ENCODE measurements around the gene RELN. TPM values are rescaled to one million over a fixed set of nuclear protein-coding genes. Genes with fewer than 3 reads are reported as not detected.

The RELN gene
- total RNA-seq, 2 donors from 2014 or later, result 3.9 to 8.5 TPM

DNA sequence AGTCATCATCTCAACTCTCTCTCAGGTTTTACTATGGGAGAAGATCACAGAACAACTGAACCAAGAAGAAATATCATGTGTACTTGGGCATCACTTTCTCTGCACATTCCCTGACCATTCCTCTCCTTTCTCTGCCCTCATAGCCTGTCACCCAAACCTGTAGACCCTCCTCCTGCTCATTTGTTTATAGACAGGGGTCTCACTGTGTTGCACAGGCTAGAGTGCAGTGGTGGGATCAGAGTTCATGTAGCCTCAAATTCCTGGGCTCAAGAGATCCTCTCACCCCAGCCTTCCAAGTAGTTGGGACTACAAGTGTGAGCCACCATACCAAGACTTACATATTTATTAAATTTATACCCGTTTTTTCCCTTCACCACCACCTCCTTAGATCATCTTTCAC is 282.7 kb downstream of the RELN start:
- H3K27ac Mint-ChIP-seq, result no peak overlapping the region
- Histone ChIP-seq H3K4me1 (ENCODE audit: control insufficient read depth, insufficient read depth, low read length) (no peaks in the 10 kb centered on the region), H3K9me3 (ENCODE audit: control insufficient read depth, low read length) (no peaks in the 10 kb centered on the region), H3K9ac (ENCODE audit: extremely low read depth, low read length, poor library complexity, severe bottlenecking) (no peak overlapping the region), H3K27ac (ENCODE audit: low read depth, low read length) (no peak overlapping the region), H3K4me3 (ENCODE audit: low read length) (no peak overlapping the region), H3K27me3 (ENCODE audit: control insufficient read depth, insufficient read depth, low read length, poor library complexity, severe bottlenecking) (no peaks in the 10 kb centered on the region), H3K36me3 (ENCODE audit: control insufficient read depth, insufficient read depth, low read length) (no peaks in the 10 kb centered on the region)
- 68% methylated on average over 1 of the region's 1 CpG; no CpG with 5 or more reads in 1 of the 2 experiments for WGBS, 2 experiments (ENCODE audit: insufficient coverage in 1 of 2, insufficient read length in 1 of 2)
- no peak for DNase-seq
- no peak overlapping the region for H3K4me3 Mint-ChIP-seq
- H3K9me3 Mint-ChIP-seq, result no peaks in the 10 kb centered on the region
- TF ChIP-seq, protein P1, sequence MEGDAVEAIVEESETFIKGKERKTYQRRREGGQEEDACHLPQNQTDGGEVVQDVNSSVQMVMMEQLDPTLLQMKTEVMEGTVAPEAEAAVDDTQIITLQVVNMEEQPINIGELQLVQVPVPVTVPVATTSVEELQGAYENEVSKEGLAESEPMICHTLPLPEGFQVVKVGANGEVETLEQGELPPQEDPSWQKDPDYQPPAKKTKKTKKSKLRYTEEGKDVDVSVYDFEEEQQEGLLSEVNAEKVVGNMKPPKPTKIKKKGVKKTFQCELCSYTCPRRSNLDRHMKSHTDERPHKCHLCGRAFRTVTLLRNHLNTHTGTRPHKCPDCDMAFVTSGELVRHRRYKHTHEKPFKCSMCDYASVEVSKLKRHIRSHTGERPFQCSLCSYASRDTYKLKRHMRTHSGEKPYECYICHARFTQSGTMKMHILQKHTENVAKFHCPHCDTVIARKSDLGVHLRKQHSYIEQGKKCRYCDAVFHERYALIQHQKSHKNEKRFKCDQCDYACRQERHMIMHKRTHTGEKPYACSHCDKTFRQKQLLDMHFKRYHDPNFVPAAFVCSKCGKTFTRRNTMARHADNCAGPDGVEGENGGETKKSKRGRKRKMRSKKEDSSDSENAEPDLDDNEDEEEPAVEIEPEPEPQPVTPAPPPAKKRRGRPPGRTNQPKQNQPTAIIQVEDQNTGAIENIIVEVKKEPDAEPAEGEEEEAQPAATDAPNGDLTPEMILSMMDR (conservative IDR thresholded peaks at IDR 0.05), result no peak
- no peaks in the 10 kb centered on the region for H3K27me3 Mint-ChIP-seq (ENCODE audit: insufficient read depth)
- no peaks in the 10 kb centered on the region for H3K36me3 Mint-ChIP-seq (ENCODE audit: low read depth)
- H3K4me1 Mint-ChIP-seq, result no peaks in the 10 kb centered on the region

DNA sequence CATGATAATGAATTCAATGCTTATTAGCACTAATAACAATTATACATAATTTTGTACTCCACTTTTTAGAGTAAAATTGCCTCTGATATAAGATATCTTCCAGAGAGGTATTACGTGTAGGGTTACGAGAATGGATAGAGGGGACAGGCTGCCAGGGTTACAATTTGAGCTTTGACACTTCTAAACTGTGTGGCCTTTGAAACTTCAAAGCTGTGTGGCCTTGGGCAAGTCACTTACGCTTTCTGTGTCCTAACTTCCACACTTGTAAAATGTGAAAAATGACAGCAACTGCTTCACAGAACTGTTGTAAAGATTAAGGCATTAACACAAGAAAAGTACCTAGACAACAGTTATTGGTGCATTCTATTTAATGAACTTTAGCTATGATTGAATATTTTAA is 283.9 kb downstream of the RELN start:
- TF ChIP-seq, protein P1 (conservative IDR thresholded peaks at IDR 0.05), result no peak
- no peaks in the 10 kb centered on the region for H3K4me1 Mint-ChIP-seq
- H3K27ac Mint-ChIP-seq, result no peak overlapping the region
- no peaks in the 10 kb centered on the region for H3K9me3 Mint-ChIP-seq
- Histone ChIP-seq H3K4me1 (ENCODE audit: control insufficient read depth, insufficient read depth, low read length) (no peaks in the 10 kb centered on the region), H3K27ac (ENCODE audit: low read depth, low read length) (no peak overlapping the region), H3K9ac (ENCODE audit: extremely low read depth, low read length, poor library complexity, severe bottlenecking) (no peak overlapping the region), H3K27me3 (ENCODE audit: control insufficient read depth, insufficient read depth, low read length, poor library complexity, severe bottlenecking) (no peaks in the 10 kb centered on the region), H3K36me3 (ENCODE audit: control insufficient read depth, insufficient read depth, low read length) (no peaks in the 10 kb centered on the region), H3K4me3 (ENCODE audit: low read length) (no peak overlapping the region), H3K9me3 (ENCODE audit: control insufficient read depth, low read length) (no peaks in the 10 kb centered on the region)
- no peak overlapping the region for H3K4me3 Mint-ChIP-seq
- WGBS, 2 experiments (ENCODE audit: insufficient coverage in 1 of 2, insufficient read length in 1 of 2), result 83 to 95% methylated on average over 2 to 3 of the region's 3 CpGs
- no peaks in the 10 kb centered on the region for H3K27me3 Mint-ChIP-seq (ENCODE audit: insufficient read depth)
- DNase-seq, result no peak
- no peaks in the 10 kb centered on the region for H3K36me3 Mint-ChIP-seq (ENCODE audit: low read depth)

DNA sequence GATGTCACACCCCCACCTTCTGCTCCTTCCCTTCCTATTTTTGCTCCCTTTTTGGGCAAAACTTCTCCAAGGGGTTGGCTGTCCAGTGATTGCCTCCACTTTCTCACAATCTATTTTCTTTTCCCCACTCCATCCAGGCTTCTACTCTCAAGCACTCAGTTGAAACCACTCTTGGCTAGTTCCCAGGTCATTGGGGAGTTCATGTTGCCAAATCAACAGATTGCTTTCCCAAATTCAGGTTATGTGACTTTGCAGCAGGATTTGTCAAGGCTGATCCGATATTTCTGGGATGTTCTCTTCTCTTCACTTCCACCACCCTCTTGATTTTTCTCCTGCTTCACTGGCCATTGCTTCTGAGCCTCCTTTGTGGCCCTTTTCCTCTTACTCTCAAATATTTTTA is 284.8 kb downstream of the RELN start:
- WGBS, 2 experiments (ENCODE audit: insufficient coverage in 1 of 2, insufficient read length in 1 of 2), result 95 to 100% methylated on average over 1 of the region's 1 CpG
- TF ChIP-seq, protein P1 (conservative IDR thresholded peaks at IDR 0.05), result no peak
- Histone ChIP-seq H3K27ac (ENCODE audit: low read depth, low read length) (no peak overlapping the region), H3K4me1 (ENCODE audit: control insufficient read depth, insufficient read depth, low read length) (no peaks in the 10 kb centered on the region), H3K36me3 (ENCODE audit: control insufficient read depth, insufficient read depth, low read length) (no peaks in the 10 kb centered on the region), H3K9ac (ENCODE audit: extremely low read depth, low read length, poor library complexity, severe bottlenecking) (no peak overlapping the region), H3K27me3 (ENCODE audit: control insufficient read depth, insufficient read depth, low read length, poor library complexity, severe bottlenecking) (no peaks in the 10 kb centered on the region), H3K4me3 (ENCODE audit: low read length) (no peak overlapping the region), H3K9me3 (ENCODE audit: control insufficient read depth, low read length) (no peaks in the 10 kb centered on the region)
- Mint-ChIP-seq H3K9me3 (no peaks in the 10 kb centered on the region), H3K27me3 (ENCODE audit: insufficient read depth) (no peaks in the 10 kb centered on the region), H3K27ac (no peak overlapping the region), H3K4me1 (no peaks in the 10 kb centered on the region), H3K4me3 (no peak overlapping the region), H3K36me3 (ENCODE audit: low read depth) (no peaks in the 10 kb centered on the region)
- DNase-seq, result no peak

Data from endodermal cell (in vitro differentiated cells).